ENCODE data around the gene CSF3R. TPM values are rescaled to one million over a fixed set of nuclear protein-coding genes. Genes with fewer than 3 reads are reported as not detected.

CSF3R gene
- total and polyA plus RNA-seq, 9 of the 15 experiments (the other 6 are each of a cell fraction or from before 2014, with no cell fraction given), result 0.21 to 0.86 (median 0.40) TPM; not detected in 1

- TF ChIP-seq, protein P1, sequence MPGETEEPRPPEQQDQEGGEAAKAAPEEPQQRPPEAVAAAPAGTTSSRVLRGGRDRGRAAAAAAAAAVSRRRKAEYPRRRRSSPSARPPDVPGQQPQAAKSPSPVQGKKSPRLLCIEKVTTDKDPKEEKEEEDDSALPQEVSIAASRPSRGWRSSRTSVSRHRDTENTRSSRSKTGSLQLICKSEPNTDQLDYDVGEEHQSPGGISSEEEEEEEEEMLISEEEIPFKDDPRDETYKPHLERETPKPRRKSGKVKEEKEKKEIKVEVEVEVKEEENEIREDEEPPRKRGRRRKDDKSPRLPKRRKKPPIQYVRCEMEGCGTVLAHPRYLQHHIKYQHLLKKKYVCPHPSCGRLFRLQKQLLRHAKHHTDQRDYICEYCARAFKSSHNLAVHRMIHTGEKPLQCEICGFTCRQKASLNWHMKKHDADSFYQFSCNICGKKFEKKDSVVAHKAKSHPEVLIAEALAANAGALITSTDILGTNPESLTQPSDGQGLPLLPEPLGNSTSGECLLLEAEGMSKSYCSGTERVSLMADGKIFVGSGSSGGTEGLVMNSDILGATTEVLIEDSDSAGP (CRISPR knock-in tag; IDR thresholded peaks at IDR 0.05), result peak; percentile 46; the same call in 1 of the 2 replicates
- no peak for TF ChIP-seq ZNF655 (CRISPR knock-in tag; IDR thresholded peaks at IDR 0.05)
- TF ChIP-seq, protein P2, sequence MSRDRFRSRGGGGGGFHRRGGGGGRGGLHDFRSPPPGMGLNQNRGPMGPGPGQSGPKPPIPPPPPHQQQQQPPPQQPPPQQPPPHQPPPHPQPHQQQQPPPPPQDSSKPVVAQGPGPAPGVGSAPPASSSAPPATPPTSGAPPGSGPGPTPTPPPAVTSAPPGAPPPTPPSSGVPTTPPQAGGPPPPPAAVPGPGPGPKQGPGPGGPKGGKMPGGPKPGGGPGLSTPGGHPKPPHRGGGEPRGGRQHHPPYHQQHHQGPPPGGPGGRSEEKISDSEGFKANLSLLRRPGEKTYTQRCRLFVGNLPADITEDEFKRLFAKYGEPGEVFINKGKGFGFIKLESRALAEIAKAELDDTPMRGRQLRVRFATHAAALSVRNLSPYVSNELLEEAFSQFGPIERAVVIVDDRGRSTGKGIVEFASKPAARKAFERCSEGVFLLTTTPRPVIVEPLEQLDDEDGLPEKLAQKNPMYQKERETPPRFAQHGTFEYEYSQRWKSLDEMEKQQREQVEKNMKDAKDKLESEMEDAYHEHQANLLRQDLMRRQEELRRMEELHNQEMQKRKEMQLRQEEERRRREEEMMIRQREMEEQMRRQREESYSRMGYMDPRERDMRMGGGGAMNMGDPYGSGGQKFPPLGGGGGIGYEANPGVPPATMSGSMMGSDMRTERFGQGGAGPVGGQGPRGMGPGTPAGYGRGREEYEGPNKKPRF (IDR thresholded peaks at IDR 0.05; ENCODE audit: low read depth, low read length), result no peak
- TF ChIP-seq ZNF699 (CRISPR knock-in tag; IDR thresholded peaks at IDR 0.05; ENCODE audit: insufficient replicate concordance), result no peak
- TF ChIP-seq PCBP1 (IDR thresholded peaks at IDR 0.05; ENCODE audit: low read depth, low read length, poor library complexity, severe bottlenecking), result peak; percentile 48
- TF ChIP-seq, protein P3, sequence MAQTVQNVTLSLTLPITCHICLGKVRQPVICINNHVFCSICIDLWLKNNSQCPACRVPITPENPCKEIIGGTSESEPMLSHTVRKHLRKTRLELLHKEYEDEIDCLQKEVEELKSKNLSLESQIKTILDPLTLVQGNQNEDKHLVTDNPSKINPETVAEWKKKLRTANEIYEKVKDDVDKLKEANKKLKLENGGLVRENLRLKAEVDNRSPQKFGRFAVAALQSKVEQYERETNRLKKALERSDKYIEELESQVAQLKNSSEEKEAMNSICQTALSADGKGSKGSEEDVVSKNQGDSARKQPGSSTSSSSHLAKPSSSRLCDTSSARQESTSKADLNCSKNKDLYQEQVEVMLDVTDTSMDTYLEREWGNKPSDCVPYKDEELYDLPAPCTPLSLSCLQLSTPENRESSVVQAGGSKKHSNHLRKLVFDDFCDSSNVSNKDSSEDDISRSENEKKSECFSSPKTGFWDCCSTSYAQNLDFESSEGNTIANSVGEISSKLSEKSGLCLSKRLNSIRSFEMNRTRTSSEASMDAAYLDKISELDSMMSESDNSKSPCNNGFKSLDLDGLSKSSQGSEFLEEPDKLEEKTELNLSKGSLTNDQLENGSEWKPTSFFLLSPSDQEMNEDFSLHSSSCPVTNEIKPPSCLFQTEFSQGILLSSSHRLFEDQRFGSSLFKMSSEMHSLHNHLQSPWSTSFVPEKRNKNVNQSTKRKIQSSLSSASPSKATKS (CRISPR knock-in tag; IDR thresholded peaks at IDR 0.05), result no peak
- no peak for TF ChIP-seq ZNF124 (CRISPR knock-in tag; IDR thresholded peaks at IDR 0.05)
- TF ChIP-seq SP1 (CRISPR knock-in tag; IDR thresholded peaks at IDR 0.05), result peak; percentile 94
- no peak for TF ChIP-seq PATZ1 (CRISPR knock-in tag; IDR thresholded peaks at IDR 0.05; ENCODE audit: borderline replicate concordance)
- no peak for TF ChIP-seq CHCHD3 (CRISPR knock-in tag; IDR thresholded peaks at IDR 0.05)
- no peak for TF ChIP-seq EWSR1 (IDR thresholded peaks at IDR 0.05; ENCODE audit: borderline replicate concordance, low read depth, partially characterized antibody)
- peak; percentile 96 for TF ChIP-seq ELF4 (CRISPR knock-in tag; IDR thresholded peaks at IDR 0.05)
- TF ChIP-seq MXI1 (IDR thresholded peaks at IDR 0.05; ENCODE audit: low read depth, low read length), result peak; percentile 96
- peak; percentile 96 for TF ChIP-seq BCOR (IDR thresholded peaks at IDR 0.05)
- TF ChIP-seq SPI1 (IDR thresholded peaks at IDR 0.05; ENCODE audit: borderline replicate concordance, low read depth, low read length), result no peak
- TF ChIP-seq SRSF3 (IDR thresholded peaks at IDR 0.05; ENCODE audit: insufficient read depth, low read length), result no peak
- TF ChIP-seq HNRNPL (IDR thresholded peaks at IDR 0.05; ENCODE audit: low read depth, low read length), result peak; percentile 84; the same call in 1 of the 2 replicates
- no peak for TF ChIP-seq ZNF174 (CRISPR knock-in tag; IDR thresholded peaks at IDR 0.05)
Observed at GRCh38 chr1:36463803-36464604, 18.7 kb downstream of the CSF3R start, which contains the start of gene MRPS15 (continued).

All from K562 (cell line).